Progenitor cell of endocrine pancreas (in vitro differentiated cells): ENCODE results near the gene ULK4. TPM values are rescaled to one million over a fixed set of nuclear protein-coding genes. Genes with fewer than 3 reads are reported as not detected.

Source experiments
- DNase-seq: peaks from one replicate; pipeline ENCODE4 v3.0.0; 2021; ENCODE audit warnings: low spot score; ENCODE audit not compliant: unreplicated experiment
- H3K27ac Mint-ChIP-seq: 2 replicates; pipeline ENCODE4 v1.8.0; 2021; ENCODE audit warnings: mild to moderate bottlenecking, moderate library complexity, mixed read lengths
- H3K27me3 Mint-ChIP-seq: 2 replicates; pipeline ENCODE4 v1.8.0; 2021; ENCODE audit warnings: mixed read lengths
- H3K36me3 Mint-ChIP-seq: 2 replicates; pipeline ENCODE4 v1.8.0; 2022; ENCODE audit warnings: mixed read lengths; ENCODE audit not compliant: insufficient read depth
- H3K4me1 Mint-ChIP-seq: 2 replicates; pipeline ENCODE4 v1.8.0; 2021; ENCODE audit warnings: low read depth, mixed read lengths
- H3K4me3 Mint-ChIP-seq: 2 replicates; pipeline ENCODE4 v1.8.0; 2021; ENCODE audit warnings: low read depth, mild to moderate bottlenecking, moderate library complexity, mixed read lengths
- H3K9me3 Mint-ChIP-seq: 2 replicates; pipeline ENCODE4 v1.8.0; 2021; ENCODE audit warnings: low read depth, mixed read lengths
- total RNA-seq: library from RNA; stranded (reverse); gene quantifications from 2 replicates; pipeline ENCODE4 v1.2.1, GENCODE V29; 2021
- TF ChIP-seq, protein P1 (sequence below): fragments of 200-600 bp; sonication (generic); IDR thresholded peaks from one replicate; pipeline ENCODE4 v1.5.0; 2021; ENCODE audit warnings: antibody characterized with exemption, mild to moderate bottlenecking; ENCODE audit not compliant: unreplicated experiment

ULK4 gene
- total RNA-seq, 1 donor from 2014 or later = 14.2 TPM

DNA sequence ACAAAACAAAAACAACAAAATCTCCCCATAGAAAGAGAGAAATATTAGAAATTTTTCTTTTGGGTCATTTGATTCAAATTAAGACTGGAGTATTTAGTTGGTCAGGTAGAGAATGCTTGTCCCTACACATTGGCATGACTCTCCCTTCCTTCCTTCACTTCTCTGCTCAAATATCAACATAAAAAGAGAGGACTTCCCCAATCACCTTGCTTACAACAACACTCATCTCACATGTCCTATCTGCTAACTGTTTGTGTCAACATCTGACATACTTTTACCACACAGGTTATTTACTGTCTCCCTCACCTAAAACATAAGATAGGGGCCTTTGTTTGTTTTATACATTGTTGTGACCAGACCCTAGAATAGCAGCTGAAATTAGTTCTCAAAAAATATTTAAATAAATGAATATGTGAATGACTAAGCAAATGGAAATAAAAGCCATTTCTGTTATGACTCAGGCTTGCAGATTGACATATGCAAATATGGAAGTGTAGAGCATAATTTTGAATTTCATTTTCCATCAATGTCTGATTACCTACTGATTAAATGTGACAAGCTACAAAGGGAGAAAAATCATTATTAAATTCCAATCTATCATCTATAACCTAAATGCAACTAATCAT, 457.8 kb downstream of the ULK4 start:
- H3K36me3 Mint-ChIP-seq = peaks cover 2% of the 10 kb centered on the region
- H3K27ac Mint-ChIP-seq = no peak overlapping the region
- peaks cover 2% of the 10 kb centered on the region for H3K4me1 Mint-ChIP-seq
- H3K27me3 Mint-ChIP-seq = no peaks in the 10 kb centered on the region
- H3K9me3 Mint-ChIP-seq = peaks cover 14% of the 10 kb centered on the region
- TF ChIP-seq, protein P1, sequence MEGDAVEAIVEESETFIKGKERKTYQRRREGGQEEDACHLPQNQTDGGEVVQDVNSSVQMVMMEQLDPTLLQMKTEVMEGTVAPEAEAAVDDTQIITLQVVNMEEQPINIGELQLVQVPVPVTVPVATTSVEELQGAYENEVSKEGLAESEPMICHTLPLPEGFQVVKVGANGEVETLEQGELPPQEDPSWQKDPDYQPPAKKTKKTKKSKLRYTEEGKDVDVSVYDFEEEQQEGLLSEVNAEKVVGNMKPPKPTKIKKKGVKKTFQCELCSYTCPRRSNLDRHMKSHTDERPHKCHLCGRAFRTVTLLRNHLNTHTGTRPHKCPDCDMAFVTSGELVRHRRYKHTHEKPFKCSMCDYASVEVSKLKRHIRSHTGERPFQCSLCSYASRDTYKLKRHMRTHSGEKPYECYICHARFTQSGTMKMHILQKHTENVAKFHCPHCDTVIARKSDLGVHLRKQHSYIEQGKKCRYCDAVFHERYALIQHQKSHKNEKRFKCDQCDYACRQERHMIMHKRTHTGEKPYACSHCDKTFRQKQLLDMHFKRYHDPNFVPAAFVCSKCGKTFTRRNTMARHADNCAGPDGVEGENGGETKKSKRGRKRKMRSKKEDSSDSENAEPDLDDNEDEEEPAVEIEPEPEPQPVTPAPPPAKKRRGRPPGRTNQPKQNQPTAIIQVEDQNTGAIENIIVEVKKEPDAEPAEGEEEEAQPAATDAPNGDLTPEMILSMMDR = no peak
- no peak for DNase-seq
- no peak overlapping the region for H3K4me3 Mint-ChIP-seq

DNA sequence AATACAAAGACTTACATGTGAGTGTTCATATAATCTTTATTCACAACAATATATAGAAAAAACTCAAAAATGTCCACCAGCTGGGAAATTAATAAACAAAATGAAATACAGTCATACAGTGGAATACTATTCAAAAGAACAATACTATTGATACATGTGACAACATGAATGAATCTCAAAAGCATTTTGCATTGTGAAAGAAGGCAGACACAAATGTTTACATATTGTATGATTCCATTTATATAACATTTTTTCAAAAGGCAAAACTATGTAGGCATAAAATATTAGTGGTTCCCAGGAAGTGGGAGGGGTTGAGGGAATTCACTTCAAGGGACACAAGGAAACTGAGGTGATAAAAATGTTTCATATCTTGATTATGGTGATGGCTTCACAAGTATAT, 459.4 kb downstream of the ULK4 start:
- Mint-ChIP-seq H3K4me1 (peaks cover 2% of the 10 kb centered on the region), H3K27me3 (no peaks in the 10 kb centered on the region), H3K9me3 (peaks cover 4% of the 10 kb centered on the region), H3K27ac (no peak overlapping the region), H3K4me3 (no peak overlapping the region), H3K36me3 (no peaks in the 10 kb centered on the region)
- TF ChIP-seq, protein P1 = no peak
- no peak for DNase-seq

DNA sequence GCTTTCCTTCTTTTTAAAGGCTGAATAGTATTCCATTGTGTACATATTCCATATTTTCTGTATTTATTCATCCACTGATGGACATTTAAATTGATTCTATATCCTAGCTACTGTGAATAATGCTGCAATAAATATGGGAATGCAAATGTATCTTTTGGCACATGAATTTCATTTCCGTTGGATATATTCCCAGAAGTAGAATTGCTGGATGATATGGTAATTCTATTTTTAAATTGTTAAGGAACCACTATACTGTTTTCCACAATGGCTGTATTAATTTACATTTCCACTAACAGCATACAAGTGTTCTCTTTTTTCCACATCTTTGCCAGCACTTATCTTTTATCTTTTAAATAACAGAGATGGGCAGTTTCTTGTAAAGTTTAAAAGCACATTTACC, 459.9 kb downstream of the ULK4 start:
- TF ChIP-seq, protein P1 = no peak
- Mint-ChIP-seq H3K4me1 (peaks cover 2% of the 10 kb centered on the region), H3K27me3 (no peaks in the 10 kb centered on the region), H3K9me3 (peaks cover 4% of the 10 kb centered on the region), H3K4me3 (no peak overlapping the region), H3K27ac (no peak overlapping the region), H3K36me3 (no peaks in the 10 kb centered on the region)
- DNase-seq = no peak

DNA sequence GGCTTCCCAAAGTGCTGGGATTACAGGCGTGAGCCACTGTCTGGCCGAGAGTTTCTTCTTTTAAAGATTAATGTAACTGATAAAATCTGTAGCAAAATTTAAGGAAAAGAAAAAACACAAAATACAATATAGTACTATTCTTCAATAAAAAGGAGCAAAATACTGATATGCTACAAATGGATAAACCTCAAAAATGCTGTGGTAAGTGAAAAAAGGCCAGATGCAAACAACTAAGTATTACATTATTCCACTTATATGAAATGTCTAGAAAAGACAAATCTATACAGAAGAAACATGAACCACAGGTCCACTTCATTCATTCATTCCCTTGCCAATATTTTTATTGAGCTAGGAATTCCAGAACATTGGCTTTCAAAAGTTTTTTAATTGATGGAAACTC, 463.1 kb downstream of the ULK4 start:
- Mint-ChIP-seq H3K27ac (no peak overlapping the region), H3K36me3 (no peaks in the 10 kb centered on the region), H3K9me3 (peaks cover 4% of the 10 kb centered on the region), H3K4me1 (no peaks in the 10 kb centered on the region), H3K27me3 (no peaks in the 10 kb centered on the region), H3K4me3 (no peak overlapping the region)
- no peak for DNase-seq
- TF ChIP-seq, protein P1 = no peak

DNA sequence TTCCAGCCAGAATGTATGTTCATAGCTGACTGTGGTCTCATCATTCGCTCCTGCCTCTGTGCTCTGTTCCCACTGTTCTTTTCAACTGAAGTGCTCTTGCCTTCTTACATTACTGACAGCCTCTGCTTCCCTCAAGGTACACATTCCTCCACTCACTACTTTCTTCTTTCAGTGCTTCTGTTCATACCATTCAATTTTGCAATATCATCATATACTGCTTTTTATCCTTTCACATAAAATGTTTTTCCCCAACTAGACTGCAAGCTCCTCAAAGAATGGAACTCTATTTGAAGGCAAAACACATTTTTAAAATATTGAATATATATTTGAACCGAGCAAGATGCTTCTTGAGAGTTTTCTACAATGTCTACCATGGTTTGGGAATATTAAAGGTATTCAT, 471.5 kb downstream of the ULK4 start:
- H3K36me3 Mint-ChIP-seq = no peaks in the 10 kb centered on the region

More for the DNA sequence above, 471.5 kb downstream of the ULK4 start:
- H3K9me3 Mint-ChIP-seq = no peaks in the 10 kb centered on the region
- no peak for DNase-seq
- no peaks in the 10 kb centered on the region for H3K27me3 Mint-ChIP-seq
- no peak overlapping the region for H3K4me3 Mint-ChIP-seq
- TF ChIP-seq, protein P1 = no peak
- H3K27ac Mint-ChIP-seq = no peak overlapping the region
- H3K4me1 Mint-ChIP-seq = no peaks in the 10 kb centered on the region
